ENCODE measurements around the gene NFIA.

Gene NFIA

GRCh38 chr1:61095470-61095812 lies 13.1 kb downstream of the NFIA start:
- Histone ChIP-seq H3K4me3 (no peak overlapping the region), H3K27ac (no peak overlapping the region)

GRCh38 chr1:61097317-61097716 lies 15.0 kb downstream of the NFIA start:
- H3K27ac ChIP-seq = no peak overlapping the region

GRCh38 chr1:61097722-61098121 lies 15.4 kb downstream of the NFIA start:
- no peak overlapping the region for H3K4me3 ChIP-seq

More at GRCh38 chr1:61097317-61097716, 15.0 kb downstream of the NFIA start:
- H3K4me3 ChIP-seq = no peak overlapping the region

GRCh38 chr1:61098333-61098732 lies 16.0 kb downstream of the NFIA start:
- H3K4me3 ChIP-seq = no peak overlapping the region
- H3K27ac ChIP-seq = no peak overlapping the region

More at GRCh38 chr1:61097722-61098121, 15.4 kb downstream of the NFIA start:
- no peak overlapping the region for H3K27ac ChIP-seq

GRCh38 chr1:61098906-61099437 lies 16.6 kb downstream of the NFIA start:
- Histone ChIP-seq H3K27ac (no peak overlapping the region), H3K4me3 (no peak overlapping the region)

GRCh38 chr1:61100578-61100977 lies 18.2 kb downstream of the NFIA start:
- Histone ChIP-seq H3K27ac (no peak overlapping the region), H3K4me3 (no peak overlapping the region)

GRCh38 chr1:61101536-61101935 lies 19.2 kb downstream of the NFIA start:
- H3K27ac ChIP-seq = peak overlapping the region in 11 of 21 experiments; percentile 8 to 75 (median 51)
- no peak overlapping the region for H3K4me3 ChIP-seq

GRCh38 chr1:61102041-61102440 lies 19.7 kb downstream of the NFIA start:
- H3K4me3 ChIP-seq = no peak overlapping the region
- peak overlapping the region in 9 of 21 experiments; percentile 8 to 75 (median 51) for H3K27ac ChIP-seq

GRCh38 chr1:61102621-61103020 lies 20.3 kb downstream of the NFIA start:
- Histone ChIP-seq H3K4me3 (no peak overlapping the region), H3K27ac (peak overlapping the region in 6 of 21 experiments; percentile 2 to 72 (median 31))

GRCh38 chr1:61104220-61104671 lies 21.9 kb downstream of the NFIA start:
- Histone ChIP-seq H3K4me3 (no peak overlapping the region), H3K27ac (peak overlapping the region in 2 of 21 experiments; percentile 12 to 47)

GRCh38 chr1:61107638-61108037 lies 25.3 kb downstream of the NFIA start:
- Histone ChIP-seq H3K4me3 (no peak overlapping the region), H3K27ac (no peak overlapping the region)

GRCh38 chr1:61109158-61109557 lies 26.8 kb downstream of the NFIA start:
- Histone ChIP-seq H3K27ac (no peak overlapping the region), H3K4me3 (no peak overlapping the region)

GRCh38 chr1:61109910-61110309 lies 27.5 kb downstream of the NFIA start:
- H3K27ac ChIP-seq = no peak overlapping the region
- H3K4me3 ChIP-seq = no peak overlapping the region

- peak overlapping the region in 1 of 21 experiments; percentile 10 for H3K27ac ChIP-seq
- H3K4me3 ChIP-seq = no peak overlapping the region
These were observed 28.2 kb downstream of the NFIA start for GRCh38 chr1:61110554-61110953.

GRCh38 chr1:61111084-61112004 lies 29.0 kb downstream of the NFIA start:
- H3K27ac ChIP-seq = peak overlapping the region in 6 of 21 experiments; percentile 0 to 30 (median 10)
- H3K4me3 ChIP-seq = no peak overlapping the region

GRCh38 chr1:61114178-61114870 lies 32.0 kb downstream of the NFIA start:
- Histone ChIP-seq H3K27ac (no peak overlapping the region), H3K4me3 (no peak overlapping the region)

- no peak overlapping the region for H3K4me3 ChIP-seq
- H3K27ac ChIP-seq = no peak overlapping the region
These were observed 33.1 kb downstream of the NFIA start for GRCh38 chr1:61115436-61115835.

GRCh38 chr1:61116421-61116820 lies 34.1 kb downstream of the NFIA start:
- H3K4me3 ChIP-seq = no peak overlapping the region
- no peak overlapping the region for H3K27ac ChIP-seq

GRCh38 chr1:61117283-61117682 lies 34.9 kb downstream of the NFIA start:
- no peak overlapping the region for H3K4me3 ChIP-seq
- peak overlapping the region in 1 of 21 experiments; percentile 13 for H3K27ac ChIP-seq

- Histone ChIP-seq H3K4me3 (no peak overlapping the region), H3K27ac (no peak overlapping the region)
These were observed 36.7 kb downstream of the NFIA start for GRCh38 chr1:61119085-61119484.
